Measurements from ENCODE around the gene PARD6A.

The PARD6A gene, protein sequence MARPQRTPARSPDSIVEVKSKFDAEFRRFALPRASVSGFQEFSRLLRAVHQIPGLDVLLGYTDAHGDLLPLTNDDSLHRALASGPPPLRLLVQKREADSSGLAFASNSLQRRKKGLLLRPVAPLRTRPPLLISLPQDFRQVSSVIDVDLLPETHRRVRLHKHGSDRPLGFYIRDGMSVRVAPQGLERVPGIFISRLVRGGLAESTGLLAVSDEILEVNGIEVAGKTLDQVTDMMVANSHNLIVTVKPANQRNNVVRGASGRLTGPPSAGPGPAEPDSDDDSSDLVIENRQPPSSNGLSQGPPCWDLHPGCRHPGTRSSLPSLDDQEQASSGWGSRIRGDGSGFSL

DNA sequence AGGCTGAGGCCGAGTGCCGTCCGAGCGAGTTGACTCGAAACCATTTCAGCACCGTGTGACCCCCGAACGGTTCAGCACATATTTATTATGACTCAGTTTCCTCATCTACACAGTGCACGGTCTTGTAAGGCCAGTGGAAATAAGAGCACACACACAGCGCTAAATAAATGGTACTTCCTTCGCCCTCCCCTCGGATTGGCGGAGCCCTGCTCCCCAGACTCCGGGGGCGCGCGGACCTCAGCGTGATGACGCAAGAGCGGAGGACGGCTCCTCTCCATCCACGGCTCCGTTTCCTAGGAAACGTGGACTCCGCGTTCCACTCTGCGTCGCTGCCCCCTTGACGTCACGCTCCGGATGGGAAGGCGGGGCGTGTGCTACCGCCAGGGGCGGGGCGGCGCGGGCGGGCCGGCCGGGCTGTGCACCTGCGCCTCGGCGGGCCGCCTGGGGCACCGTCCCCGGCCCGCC is at the start of gene PARD6A:
Gene PARD6A, plus strand, starts transcription at position 397 of the 465 bp plus-strand sequence. CDS start 79 bp downstream, outside the sequence.
- peak; percentile 99 for DNase-seq

DNA sequence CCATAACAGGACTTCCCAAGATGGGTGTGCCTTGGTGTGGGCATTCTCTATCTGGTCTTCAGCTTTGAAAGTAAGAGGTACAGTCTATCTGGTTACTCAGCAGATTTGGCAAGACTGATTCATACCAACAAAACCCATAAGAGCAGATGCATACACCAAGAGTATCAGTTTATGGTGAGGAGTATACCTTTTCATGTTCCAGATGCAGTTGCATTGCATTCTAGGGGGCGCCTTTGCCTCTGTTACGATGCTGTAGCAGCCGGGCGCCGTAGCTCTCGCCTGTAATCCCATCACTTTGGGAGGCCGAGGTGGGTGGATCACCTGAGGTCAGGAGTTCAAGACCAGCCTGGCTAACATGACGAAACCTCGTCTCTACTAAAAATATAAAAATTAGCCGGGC is 47.0 kb upstream of the PARD6A start:
- DNase-seq, result peak; percentile 28

DNA sequence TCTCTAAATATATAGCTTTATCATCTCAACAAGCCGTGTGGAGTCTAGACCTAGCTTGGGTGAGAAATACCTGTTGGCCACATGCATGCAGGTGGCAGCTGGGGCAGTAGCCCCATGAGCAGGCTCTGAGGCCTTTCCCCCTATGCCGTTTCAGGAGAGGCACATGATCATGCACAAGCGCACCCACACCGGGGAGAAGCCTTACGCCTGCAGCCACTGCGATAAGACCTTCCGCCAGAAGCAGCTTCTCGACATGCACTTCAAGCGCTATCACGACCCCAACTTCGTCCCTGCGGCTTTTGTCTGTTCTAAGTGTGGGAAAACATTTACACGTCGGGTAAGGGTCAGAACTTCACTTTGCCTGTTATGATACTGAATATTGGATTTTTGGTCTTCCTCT is 32.5 kb upstream of the PARD6A start:
- DNase-seq, result no peak

DNA sequence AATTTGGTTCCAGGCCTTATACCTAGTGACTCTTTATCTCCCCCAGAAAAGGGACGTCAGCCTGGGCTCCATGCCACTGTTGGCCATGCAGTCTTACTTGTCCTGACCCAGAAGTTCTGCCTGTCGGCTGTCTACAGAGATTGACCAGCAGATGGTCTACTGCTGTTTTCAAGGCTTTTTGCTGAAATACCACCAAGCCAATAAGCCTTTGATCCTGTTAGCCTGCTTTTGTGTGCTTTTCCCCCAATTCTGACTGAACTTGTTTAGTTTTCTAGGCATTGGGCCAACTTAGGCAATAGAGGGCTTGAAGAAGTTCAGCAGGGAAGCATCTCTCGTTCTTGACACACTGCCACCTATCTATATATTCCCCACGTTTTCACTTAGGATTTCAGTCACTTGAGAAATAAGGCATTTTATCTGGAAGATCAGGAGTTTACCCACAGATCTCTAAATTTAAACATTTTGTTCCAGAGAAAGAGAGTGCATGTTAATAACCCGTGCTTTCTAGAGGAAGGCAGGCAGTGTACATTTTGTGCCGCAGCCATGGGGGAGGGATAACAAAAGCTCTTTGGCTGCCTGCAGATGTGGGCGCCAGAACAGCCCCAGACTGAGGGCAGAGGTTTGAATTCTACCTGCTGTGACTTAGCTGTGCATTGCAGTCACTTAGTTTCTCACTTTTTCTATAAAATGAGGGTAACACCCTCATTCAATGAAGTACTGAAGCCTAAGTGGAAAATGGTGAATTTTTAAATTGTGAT is 28.2 kb upstream of the PARD6A start:
- no peak for DNase-seq

DNA sequence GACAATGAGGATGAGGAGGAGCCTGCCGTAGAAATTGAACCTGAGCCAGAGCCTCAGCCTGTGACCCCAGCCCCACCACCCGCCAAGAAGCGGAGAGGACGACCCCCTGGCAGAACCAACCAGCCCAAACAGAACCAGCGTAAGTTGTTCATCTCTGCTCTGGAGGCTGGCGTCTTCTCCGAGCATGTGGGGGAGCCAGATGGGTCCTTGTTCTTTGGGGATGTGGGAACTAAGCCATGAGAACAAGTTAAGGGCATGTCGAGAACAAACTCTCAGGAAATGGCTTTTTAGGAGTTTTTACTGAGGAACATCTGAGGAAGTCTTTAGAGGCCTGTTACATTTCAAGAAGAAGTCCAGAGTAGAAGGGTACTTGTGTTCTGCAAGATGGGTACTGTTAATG is 24.0 kb upstream of the PARD6A start:
- DNase-seq, result no peak

DNA sequence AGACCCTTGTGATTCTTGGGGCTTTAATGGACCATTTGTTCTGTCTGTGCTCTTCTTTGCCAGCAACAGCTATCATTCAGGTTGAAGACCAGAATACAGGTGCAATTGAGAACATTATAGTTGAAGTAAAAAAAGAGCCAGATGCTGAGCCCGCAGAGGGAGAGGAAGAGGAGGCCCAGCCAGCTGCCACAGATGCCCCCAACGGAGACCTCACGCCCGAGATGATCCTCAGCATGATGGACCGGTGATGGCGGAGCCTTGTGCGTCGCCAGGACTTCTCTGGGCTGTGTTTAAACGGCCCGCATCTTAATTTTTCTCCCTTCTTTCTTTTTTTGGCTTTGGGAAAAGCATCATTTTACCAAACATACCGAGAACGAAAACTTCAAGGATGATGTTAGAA is 23.1 kb upstream of the PARD6A start:
- DNase-seq, result no peak

DNA sequence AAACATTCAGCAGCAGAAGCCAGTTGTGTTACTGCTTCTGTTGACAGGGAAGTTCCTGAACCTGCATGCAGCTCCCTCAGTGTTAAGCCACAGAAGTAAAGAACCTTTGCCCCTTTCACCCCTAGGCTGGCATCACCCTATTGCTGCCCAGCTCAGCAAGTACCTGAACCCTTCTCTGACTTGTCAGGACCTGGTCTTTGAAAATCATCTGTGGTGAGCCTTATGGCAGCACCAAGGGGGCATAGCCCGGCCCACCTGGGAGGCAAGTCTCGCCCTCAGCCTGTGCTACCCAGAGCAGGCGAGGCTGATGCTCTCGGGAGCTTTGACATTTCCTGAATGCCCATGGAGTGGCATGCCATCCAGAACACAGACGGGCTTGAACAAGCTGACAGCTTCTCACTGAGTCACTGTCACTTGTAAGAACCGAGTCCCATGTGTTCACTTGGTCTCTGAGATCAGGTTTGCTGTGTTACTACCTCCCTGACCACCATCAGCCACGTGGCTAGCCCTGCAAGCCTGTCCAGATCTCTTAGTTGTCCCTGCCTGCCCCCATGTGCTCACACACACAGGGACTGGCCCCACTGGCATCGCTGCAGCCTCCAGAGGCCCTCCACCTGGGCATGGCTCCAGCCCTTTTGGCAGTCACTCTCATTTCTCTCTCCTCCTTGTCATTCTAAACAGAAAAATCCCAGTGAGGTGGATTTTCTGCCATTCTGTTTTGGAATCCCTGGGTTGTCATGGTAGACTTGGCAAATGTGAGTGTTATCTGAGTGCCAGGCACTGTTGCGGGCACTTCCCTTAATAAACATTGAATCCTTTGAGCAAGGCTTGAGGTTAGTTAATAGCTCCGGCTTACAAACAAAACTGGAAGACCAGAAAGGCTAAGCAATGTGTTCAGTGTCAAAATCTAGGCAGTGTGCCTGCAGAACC is 18.7 kb upstream of the PARD6A start:
- DNase-seq, result no peak

DNA sequence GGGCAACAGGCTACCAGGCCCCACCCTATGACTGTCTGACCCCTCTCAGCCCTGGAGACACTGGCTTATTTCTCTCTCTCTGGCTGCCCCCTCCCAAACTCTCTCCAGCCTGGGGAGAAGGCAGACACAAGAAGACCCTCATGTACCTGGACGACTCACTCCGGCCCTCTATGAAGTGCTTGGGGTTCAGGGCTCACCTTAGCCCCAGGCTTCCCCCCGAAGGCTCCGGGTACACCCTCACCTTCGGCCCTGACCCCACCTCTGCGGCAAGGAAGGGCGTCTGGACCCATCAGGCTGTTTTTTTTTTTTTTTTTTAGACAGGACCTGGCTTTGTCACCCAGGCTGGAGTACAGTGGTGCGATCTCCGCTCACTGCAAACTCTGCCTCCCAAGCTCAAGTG is 16.7 kb upstream of the PARD6A start:
- DNase-seq, result no peak

DNA sequence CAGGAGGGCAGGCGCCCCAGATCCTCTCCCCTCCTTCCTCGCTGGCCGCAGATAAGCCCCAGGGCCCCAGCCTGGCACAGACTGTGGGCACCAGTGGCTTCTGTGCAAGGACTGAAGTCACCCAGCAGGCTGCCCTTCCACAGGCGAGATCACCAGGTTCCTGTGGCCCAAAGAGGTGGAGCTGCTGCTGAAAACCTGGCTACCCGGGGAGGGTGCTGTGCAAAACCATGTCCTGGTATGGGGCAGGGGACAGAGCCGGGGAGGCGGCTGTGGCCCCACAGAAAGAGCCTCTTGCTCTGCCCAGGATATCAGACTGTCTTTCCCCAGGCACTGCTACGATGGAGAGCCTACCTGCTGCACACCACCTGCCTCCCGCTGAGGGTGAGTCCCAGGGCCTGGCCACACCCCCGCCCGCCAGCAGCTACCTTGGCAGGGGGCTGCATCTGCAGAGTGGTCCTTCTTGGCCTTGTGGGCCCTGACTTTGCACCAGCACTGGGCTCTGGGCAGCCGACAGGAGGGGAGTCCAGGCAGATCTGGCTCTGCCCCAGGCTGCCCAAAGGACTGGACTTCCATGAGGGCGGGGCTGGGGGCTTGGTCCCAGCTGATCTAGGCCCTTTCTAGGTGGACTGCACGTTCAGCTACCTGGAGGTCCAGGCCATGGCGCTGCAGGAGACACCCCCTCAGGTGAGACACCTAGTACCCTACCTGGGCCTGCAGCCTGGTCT is 15.2 kb upstream of the PARD6A start:
- peak; percentile 64 for DNase-seq

DNA sequence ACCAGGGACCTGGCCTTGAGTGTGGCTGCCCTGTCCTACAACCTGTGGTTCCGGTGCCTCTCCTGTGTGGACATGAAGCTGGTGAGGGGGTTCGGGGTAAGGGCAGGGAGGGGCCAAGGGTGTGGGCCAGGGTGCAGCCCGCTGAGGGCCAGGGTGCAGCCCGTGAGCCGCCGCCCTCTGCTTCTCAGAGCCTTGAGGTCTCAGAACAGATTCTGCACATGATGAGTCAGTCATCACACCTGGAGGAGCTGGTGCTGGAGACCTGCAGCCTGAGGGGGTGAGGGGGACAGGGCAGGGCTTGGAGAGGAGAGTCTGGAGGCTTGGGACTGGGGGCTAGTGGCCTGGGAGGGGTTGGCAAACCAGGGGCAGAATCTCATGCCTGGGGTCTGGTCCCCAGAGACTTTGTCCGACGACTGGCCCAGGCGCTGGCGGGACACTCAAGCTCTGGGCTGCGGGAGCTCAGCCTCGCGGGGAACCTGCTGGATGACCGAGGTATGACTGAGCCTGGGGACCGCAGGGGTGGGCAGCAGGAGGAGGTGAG is 13.6 kb upstream of the PARD6A start:
- no peak for DNase-seq

DNA sequence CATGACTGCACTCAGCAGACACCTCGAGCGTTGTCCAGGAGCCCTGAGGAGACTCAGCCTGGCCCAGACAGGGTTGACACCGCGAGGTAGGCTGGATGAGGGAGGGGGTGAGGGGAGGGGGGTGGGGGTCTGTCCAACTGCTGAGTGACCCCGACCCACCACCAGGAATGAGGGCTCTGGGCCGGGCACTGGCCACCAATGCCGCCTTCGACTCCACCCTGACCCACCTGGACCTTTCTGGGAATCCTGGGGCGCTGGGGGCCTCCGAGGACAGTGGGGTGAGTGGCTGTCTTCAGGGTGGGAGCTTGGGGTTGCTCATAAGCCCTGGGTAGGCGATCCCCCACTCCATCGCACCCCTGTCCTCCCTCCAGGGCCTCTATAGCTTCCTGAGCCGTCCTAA is 13.1 kb upstream of the PARD6A start:
- DNase-seq, result no peak

DNA sequence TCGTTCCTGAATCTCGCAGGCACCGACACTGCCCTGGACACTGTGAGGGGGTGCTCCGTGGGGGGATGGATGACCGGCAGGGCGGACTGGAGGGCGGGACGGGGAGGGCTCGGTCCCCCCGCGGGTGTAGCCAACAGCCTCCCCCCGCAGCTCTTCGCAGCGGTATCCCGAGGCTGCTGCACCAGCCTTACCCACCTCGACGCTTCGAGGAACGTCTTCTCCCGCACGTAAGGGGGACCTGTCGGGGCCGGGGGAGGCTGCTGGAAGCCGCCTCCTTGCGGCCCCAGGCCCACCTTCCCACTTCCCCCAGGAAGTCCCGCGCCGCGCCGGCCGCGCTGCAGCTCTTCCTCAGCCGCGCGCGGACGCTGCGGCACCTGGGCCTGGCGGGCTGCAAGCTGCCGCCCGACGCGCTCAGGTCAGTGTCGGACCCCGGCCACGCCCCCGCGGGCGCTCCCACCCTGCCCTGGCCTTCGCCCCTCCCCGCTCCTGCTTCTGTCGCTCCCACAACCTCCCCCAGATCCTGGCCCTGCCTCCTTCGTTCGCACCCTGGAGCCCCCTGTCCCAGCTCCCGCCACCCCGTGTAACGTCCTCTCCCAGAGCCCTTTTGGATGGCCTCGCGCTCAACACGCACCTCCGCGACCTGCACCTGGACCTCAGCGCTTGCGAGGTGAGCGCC is 12.5 kb upstream of the PARD6A start:
- DNase-seq, result no peak

DNA sequence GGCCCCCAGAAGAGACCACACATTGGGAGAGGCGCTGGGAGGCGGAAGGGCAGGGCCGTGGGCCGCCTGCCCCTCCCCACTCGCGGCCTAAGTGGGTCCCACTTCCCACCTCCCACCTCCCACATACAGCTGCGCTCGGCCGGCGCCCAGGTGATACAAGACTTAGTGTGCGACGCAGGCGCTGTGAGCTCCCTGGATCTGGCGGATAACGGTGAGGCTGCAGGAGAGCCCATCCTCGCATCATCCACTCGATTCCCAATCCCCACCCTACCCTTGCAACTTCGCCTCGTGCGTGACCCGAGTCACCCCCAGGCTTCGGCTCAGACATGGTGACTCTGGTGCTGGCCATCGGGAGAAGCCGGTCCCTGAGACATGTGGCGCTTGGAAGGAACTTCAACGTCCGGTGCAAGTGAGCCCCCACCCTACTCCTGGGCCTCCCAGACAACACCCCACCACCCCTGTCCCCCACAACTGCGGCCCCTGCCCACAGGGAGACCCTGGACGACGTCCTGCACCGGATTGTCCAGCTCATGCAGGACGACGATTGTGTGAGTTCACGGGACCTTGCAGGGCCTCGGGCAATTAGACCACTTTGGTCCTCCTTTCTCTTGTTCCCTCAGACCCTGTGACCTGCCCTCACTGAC is 11.9 kb upstream of the PARD6A start:
- no peak for DNase-seq

DNA sequence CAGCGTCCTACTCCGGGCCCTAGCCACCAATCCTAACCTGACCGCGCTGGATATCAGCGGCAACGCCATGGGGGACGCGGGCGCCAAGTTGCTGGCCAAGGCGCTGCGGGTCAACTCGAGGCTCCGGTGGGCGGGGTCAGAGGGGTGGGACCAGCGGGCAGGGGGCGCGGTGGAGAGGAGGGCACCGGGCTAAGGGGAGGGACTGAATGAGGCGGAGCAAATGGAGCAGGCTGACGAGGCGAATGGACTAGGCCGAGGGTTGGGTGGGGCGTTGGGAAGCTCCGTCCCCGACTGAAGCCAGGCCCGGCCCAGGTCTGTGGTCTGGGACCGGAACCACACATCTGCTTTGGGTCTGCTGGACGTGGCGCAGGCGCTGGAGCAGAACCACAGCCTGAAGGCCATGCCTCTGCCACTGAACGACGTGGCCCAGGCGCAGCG is 11.2 kb upstream of the PARD6A start:
- DNase-seq, result no peak

DNA sequence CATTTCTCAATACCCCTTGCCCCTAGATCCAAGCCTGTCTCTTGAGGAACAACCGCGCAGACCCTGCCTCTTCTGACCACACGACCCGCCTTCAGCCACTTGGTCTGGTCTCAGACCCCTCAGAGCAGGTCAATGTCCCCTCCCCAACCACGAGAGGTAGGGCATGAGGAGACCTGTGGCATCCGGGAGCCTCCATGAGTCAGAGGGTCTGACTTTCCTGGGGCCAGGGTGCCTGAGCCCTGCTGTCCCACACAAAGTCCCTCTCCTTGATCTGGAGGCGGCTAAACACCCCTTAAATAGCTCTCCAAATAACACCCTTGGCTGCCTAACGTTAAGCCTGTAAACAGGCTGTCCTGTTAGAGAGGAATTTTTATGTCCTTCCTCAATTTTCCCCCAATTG is 10.7 kb upstream of the PARD6A start:
- no peak for DNase-seq

DNA sequence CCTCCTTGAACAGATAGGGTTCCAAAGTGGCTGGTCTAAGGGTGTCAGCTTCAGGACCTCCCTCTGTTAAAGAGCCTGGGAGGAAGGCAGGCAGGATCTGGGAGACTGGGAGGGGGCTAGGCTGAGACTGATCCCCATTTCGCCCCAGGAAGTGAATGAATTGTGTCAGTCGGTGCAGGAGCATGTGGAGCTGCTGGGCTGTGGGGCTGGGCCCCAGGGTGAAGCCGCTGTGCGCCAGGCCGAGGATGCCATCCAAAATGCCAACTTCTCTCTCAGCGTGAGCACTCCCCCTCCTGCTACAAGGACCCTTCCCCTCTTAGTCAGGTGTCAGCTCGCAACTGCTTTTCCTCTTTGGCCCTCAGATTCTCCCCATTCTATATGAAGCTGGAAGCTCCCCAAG is 9.7 kb upstream of the PARD6A start:
- no peak for DNase-seq

DNA sequence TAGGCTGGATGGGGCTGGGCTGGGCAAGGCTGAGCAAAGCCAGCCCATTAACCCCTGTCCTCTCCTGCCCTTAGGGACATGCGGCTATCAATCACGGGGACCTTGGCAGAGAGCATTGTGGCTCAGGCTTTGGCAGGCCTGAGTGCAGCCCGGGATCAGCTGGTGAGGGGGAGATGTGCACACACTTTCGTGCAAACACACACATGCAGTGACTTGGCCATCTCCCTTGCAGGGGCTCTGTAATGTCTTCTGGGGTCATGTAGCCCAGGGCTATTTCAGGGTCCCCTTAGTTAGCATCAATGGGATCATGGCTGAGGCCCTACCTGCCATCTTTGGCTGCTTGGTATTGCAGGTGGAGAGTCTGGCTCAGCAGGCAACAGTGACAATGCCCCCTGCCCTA is 8.9 kb upstream of the PARD6A start:
- no peak for DNase-seq

DNA sequence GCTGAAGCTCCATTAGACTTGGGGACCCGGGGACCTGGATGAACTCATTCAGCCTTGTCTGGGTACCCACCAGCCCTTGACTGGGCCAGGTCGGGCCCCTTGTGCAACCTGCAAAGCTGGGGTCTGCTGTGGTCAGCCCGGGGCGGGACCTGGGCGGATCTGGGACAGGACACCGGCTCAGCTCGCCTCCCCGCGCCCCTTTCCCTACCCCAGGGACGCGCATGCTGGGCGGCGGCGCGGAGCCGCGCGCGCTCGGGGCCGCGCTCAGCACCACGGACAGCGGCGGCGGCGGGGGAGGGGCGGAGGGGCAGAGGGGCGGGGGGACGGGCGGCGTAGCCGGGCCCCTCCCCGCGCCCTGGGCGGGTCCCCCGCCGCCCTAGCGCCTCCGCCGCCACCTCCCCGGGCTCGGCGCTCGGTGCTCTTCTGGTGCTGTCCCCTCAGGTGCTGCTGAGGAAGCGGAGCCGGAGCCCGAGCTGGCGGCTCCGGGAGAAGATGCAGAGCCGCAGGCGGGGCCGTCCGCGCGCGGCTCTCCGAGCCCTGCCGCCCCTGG is 8.1 kb upstream of the PARD6A start:
- DNase-seq, result no peak

DNA sequence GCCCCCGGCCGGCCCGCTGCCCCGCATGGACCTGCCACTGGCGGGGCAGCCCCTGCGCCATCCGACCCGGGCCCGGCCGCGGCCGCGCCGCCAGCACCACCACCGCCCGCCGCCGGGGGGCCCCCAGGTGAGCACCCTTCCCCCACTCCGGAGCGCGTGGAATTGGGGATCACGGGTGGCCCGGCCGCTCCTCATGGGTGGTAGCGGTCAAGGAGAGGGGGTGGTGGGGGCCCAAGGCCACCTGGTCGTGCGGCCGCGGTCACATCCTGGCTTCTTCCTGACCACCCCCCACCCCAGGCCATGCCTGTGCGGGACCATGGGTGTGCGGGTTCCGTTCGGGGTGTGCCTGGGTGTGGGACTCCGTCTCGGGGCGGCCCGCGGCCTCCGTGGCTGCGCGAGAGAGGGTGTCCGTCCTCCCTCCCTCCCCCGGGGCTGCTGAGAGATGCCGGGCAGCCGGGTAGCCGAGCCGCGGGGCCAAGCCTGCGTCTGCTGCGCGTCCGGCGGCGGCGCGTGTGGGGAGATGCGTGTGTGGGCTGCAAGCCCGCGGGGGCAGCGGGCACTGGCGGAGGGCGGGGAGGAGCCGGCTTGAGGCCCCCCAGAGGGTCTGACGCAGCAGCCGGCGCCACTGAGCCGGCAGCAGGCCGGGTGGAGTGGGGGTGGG is 7.5 kb upstream of the PARD6A start:
- no peak for DNase-seq

DNA sequence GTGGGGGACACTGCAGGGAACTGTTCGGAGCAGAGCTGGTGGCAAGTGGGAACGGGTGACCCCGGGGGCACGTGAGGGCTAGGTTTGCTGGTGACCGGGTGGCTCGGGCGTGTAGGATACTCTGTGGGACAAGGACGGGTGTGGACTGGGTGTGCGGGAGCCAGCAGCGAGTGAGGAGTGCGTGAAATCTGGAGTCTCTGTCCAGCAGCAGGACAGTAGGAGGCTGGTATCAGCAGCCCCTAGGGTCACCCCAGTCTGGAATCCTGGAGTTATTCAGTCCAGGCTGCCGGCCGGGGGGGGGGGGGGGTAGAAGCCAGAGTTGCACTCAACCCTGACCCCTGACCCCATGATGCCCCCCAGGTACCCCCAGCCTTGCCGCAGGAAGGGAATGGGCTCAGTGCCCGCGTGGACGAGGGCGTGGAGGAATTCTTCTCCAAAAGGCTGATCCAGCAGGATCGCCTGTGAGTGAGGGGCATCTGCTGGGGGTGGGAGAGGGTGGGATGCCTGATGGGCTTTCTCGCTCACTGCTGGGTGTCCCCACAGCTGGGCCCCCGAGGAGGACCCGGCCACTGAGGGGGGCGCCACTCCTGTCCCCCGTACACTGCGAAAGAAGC is 6.9 kb upstream of the PARD6A start:
- no peak for DNase-seq

Measured in hematopoietic multipotent progenitor cell treated with erythropoietin and hydrocortisone succinate and interleukin-3 and kit ligand, for 4 days (in vitro differentiated cells).